ENCODE results near the gene ECE2. TPM values are rescaled to one million over a fixed set of nuclear protein-coding genes. Genes with fewer than 3 reads are reported as not detected.

ECE2 gene
- total and polyA plus RNA-seq, 4 donors: not detected

DNA sequence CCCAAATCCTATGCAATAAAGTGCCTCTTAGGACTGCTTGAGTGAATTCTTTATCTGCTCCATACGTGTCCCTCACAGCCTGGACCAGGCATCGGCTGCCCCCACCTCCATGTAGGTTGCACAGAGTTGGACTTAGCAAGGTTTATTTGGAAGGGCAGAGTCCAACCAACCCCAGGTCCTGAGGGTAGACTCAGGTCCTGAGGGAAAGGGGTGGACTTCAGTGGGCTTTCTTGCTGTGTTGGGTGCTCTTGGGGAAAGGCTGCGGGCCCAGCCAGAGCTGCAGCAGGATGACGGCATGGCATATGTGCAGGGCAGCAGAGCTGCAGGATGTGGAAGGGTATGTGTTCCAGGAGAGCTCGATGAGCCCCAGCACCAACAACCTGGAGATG, 33.5 kb upstream of the ECE2 start:
- Histone ChIP-seq H3K4me1 (ENCODE audit: control insufficient read depth in 4 of 4, insufficient read depth in 4 of 4, low read length in 3 of 4) (peaks cover 9 to 19% (median 15%) of the 10 kb centered on the region in 4 donors), H3K9ac (ENCODE audit: low read depth in 1 of 2, low read length in 2 of 2) (no peak overlapping the region), H3K27me3 (ENCODE audit: control insufficient read depth in 4 of 4, insufficient read depth in 4 of 4, low read length in 3 of 4) (no peaks in the 10 kb centered on the region), H3K4me3 (ENCODE audit: low read depth in 1 of 3, low read length in 3 of 3) (no peak overlapping the region), H3K27ac (ENCODE audit: low read depth in 1 of 2, low read length in 2 of 2) (no peak overlapping the region), H3K9me3 (ENCODE audit: control insufficient read depth in 4 of 4, low read length in 3 of 4) (no peaks in the 10 kb centered on the region), H3K36me3 (ENCODE audit: control insufficient read depth in 4 of 4, insufficient read depth in 3 of 4, low read depth in 1 of 4, low read length in 3 of 4) (peaks cover 5 to 32% (median 20%) of the 10 kb centered on the region in 4 donors)
- 68% methylated on average over 5 of the region's 5 CpGs for WGBS
- DNase-seq (ENCODE audit: low spot score): no peak
- peak; percentile 71 to 81 for TF ChIP-seq HNF4A (conservative IDR thresholded peaks at IDR 0.05)
- TF ChIP-seq, protein P1, sequence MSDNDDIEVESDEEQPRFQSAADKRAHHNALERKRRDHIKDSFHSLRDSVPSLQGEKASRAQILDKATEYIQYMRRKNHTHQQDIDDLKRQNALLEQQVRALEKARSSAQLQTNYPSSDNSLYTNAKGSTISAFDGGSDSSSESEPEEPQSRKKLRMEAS (IDR thresholded peaks at IDR 0.05): no peak

DNA sequence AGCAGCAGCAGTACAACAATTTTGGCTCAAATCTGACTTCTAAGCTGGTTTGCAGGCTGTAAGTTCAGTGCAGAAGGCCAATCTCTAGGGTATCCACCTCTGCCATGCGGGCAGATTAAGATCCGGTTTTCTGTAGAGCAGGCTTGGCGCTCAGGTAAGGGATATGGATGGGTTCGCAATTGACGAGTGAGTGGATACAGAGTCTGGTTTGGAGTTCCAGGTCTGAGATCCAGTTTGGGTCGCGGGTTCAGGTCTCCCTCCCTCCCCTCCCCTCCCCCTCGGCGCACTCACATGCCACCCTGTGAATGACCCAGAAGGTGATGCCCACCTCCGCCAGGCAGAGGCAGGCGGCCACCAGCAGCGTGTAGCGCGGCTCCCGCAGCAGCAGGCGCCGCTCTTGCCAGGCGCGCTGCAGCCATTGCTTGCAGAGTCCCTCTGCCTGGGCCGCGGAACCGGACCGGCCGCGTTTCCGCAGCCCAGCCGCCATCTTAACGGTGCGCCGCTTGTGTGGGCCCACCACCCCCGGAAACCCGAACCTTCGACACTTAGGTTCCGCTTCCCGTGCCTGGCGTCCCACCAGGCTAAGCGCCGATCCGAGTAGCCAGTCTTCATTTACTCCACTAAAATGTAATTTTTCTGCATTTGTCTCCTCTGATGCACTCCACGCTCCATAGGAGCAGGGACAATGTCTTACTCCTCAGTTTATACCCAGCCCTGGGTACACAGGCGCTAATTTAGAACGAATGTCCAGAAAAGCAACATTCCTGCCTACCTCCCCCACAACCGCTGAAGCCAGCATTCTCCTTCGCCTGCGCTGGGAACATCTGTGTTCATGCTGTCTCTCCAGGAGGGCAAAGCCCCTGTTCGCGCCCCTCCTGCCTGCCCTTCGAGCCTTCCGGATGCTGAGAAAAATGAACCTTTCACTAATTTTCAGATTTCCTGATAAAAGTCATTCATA, 27.1 kb upstream of the ECE2 start, which contains the start of gene ALG3:
Gene ALG3 (minus strand): TSS at position 509 of the 958 bp plus-strand sequence. CDS start 22 bp downstream, at position 487.
- peaks cover 0 to 22% (median 16%) of the 10 kb centered on the region in 4 donors for H3K4me1 ChIP-seq (ENCODE audit: control insufficient read depth in 4 of 4, insufficient read depth in 4 of 4, low read length in 3 of 4)
- peak within 1 kb of the TSS; percentile 82 to 100 (median 100) for H3K4me3 ChIP-seq (ENCODE audit: low read depth in 1 of 3, low read length in 3 of 3)
- H3K36me3 ChIP-seq (ENCODE audit: control insufficient read depth in 4 of 4, insufficient read depth in 3 of 4, low read depth in 1 of 4, low read length in 3 of 4): peaks cover 4 to 20% (median 11%) of the 10 kb centered on the region in 4 donors
- DNase-seq (ENCODE audit: low spot score): peak; percentile 93
- H3K9ac ChIP-seq (ENCODE audit: low read depth in 1 of 2, low read length in 2 of 2): peak within 1 kb of the TSS; percentile 89 to 96
- no peaks in the 10 kb centered on the region for H3K9me3 ChIP-seq (ENCODE audit: control insufficient read depth in 4 of 4, low read length in 3 of 4)
- no peaks in the 10 kb centered on the region for H3K27me3 ChIP-seq (ENCODE audit: control insufficient read depth in 4 of 4, insufficient read depth in 4 of 4, low read length in 3 of 4)
- TF ChIP-seq YY1 (IDR thresholded peaks at IDR 0.05): peak; percentile 98
- TF ChIP-seq, protein P2, sequence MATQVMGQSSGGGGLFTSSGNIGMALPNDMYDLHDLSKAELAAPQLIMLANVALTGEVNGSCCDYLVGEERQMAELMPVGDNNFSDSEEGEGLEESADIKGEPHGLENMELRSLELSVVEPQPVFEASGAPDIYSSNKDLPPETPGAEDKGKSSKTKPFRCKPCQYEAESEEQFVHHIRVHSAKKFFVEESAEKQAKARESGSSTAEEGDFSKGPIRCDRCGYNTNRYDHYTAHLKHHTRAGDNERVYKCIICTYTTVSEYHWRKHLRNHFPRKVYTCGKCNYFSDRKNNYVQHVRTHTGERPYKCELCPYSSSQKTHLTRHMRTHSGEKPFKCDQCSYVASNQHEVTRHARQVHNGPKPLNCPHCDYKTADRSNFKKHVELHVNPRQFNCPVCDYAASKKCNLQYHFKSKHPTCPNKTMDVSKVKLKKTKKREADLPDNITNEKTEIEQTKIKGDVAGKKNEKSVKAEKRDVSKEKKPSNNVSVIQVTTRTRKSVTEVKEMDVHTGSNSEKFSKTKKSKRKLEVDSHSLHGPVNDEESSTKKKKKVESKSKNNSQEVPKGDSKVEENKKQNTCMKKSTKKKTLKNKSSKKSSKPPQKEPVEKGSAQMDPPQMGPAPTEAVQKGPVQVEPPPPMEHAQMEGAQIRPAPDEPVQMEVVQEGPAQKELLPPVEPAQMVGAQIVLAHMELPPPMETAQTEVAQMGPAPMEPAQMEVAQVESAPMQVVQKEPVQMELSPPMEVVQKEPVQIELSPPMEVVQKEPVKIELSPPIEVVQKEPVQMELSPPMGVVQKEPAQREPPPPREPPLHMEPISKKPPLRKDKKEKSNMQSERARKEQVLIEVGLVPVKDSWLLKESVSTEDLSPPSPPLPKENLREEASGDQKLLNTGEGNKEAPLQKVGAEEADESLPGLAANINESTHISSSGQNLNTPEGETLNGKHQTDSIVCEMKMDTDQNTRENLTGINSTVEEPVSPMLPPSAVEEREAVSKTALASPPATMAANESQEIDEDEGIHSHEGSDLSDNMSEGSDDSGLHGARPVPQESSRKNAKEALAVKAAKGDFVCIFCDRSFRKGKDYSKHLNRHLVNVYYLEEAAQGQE (IDR thresholded peaks at IDR 0.05): peak; percentile 41
- TF ChIP-seq GABPA (IDR thresholded peaks at IDR 0.05 in 1 of 2, conservative IDR thresholded peaks at IDR 0.05 in 1 of 2): peak in 1 of 2 donors; percentile 86
- peak in 1 of 2 donors; percentile 23 for TF ChIP-seq RAD21 (IDR thresholded peaks at IDR 0.05)
- TF ChIP-seq TAF1 (conservative IDR thresholded peaks at IDR 0.05): peak; percentile 53
- TF ChIP-seq, protein P1 (IDR thresholded peaks at IDR 0.05): no peak
- no peak for TF ChIP-seq SP1 (IDR thresholded peaks at IDR 0.05)
- under 1% methylated on average over 49 of the region's 49 CpGs for WGBS
- H3K27ac ChIP-seq (ENCODE audit: low read depth in 1 of 2, low read length in 2 of 2): peak within 1 kb of the TSS; percentile 96

DNA sequence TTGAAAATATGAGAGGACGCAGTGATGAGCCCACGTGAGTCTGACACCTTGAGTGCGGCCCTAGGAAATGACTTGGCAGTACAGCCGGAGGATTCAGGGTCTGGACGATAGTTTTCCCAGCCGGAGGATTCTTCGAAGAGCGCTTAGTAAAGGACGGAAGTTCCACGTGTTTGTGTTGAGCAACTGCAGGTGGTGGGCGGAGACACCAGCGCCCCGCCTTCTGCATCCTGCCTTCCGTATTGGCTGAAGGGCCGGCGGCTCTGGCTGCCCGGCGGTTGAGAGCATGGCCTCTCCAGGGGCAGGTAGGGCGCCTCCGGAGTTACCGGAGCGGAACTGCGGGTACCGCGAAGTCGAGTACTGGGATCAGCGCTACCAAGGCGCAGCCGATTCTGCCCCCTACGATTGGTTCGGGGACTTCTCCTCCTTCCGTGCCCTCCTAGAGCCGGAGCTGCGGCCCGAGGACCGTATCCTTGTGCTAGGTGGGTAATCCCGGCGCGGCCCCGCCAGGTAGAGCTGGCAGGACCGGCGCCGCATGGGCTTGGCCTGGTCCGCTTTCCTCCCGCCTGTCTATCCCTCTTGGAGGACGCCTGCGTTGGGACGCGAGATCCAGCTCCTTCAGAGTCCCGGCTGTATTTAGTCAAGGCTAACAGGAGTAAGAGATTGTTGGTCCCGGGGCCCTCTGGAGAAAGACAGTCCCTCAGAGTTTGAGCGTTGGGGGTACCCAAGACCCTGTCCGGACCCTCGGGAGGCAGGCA, 26.2 kb upstream of the ECE2 start, which contains the start of gene EEF1AKMT4:
Gene EEF1AKMT4 (plus strand): TSS at position 261 of the 755 bp plus-strand sequence. CDS start 23 bp downstream, at position 284.
- H3K9me3 ChIP-seq (ENCODE audit: control insufficient read depth in 4 of 4, low read length in 3 of 4): no peaks in the 10 kb centered on the region
- peak; percentile 96 for DNase-seq (ENCODE audit: low spot score)
- under 1% methylated on average over 54 of the region's 54 CpGs for WGBS
- H3K27ac ChIP-seq (ENCODE audit: low read depth in 1 of 2, low read length in 2 of 2): peak within 1 kb of the TSS; percentile 96
- H3K36me3 ChIP-seq (ENCODE audit: control insufficient read depth in 4 of 4, insufficient read depth in 3 of 4, low read depth in 1 of 4, low read length in 3 of 4): peaks cover 3 to 12% (median 7%) of the 10 kb centered on the region in 4 donors
- peak within 1 kb of the TSS; percentile 82 to 100 (median 100) for H3K4me3 ChIP-seq (ENCODE audit: low read depth in 1 of 3, low read length in 3 of 3)
- peaks cover 0 to 22% (median 16%) of the 10 kb centered on the region in 4 donors for H3K4me1 ChIP-seq (ENCODE audit: control insufficient read depth in 4 of 4, insufficient read depth in 4 of 4, low read length in 3 of 4)
- no peaks in the 10 kb centered on the region for H3K27me3 ChIP-seq (ENCODE audit: control insufficient read depth in 4 of 4, insufficient read depth in 4 of 4, low read length in 3 of 4)
- H3K9ac ChIP-seq (ENCODE audit: low read depth in 1 of 2, low read length in 2 of 2): peak within 1 kb of the TSS; percentile 89 to 96
- TF ChIP-seq FOXA1 (IDR thresholded peaks at IDR 0.05) (no peak), SP1 (IDR thresholded peaks at IDR 0.05) (peak; percentile 62), FOXA2 (IDR thresholded peaks at IDR 0.05) (no peak), GABPA (IDR thresholded peaks at IDR 0.05 in 1 of 2, conservative IDR thresholded peaks at IDR 0.05 in 1 of 2) (peak; percentile 80 to 89), EGR1 (IDR thresholded peaks at IDR 0.05; ENCODE audit: low read depth in 2 of 2) (no peak), RAD21 (IDR thresholded peaks at IDR 0.05) (peak; percentile 28 to 53)
- TF ChIP-seq, protein P3, sequence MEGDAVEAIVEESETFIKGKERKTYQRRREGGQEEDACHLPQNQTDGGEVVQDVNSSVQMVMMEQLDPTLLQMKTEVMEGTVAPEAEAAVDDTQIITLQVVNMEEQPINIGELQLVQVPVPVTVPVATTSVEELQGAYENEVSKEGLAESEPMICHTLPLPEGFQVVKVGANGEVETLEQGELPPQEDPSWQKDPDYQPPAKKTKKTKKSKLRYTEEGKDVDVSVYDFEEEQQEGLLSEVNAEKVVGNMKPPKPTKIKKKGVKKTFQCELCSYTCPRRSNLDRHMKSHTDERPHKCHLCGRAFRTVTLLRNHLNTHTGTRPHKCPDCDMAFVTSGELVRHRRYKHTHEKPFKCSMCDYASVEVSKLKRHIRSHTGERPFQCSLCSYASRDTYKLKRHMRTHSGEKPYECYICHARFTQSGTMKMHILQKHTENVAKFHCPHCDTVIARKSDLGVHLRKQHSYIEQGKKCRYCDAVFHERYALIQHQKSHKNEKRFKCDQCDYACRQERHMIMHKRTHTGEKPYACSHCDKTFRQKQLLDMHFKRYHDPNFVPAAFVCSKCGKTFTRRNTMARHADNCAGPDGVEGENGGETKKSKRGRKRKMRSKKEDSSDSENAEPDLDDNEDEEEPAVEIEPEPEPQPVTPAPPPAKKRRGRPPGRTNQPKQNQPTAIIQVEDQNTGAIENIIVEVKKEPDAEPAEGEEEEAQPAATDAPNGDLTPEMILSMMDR (IDR thresholded peaks at IDR 0.05; ENCODE audit: low read depth, low read length, missing input control): peak; percentile 51
- TF ChIP-seq, protein P4, sequence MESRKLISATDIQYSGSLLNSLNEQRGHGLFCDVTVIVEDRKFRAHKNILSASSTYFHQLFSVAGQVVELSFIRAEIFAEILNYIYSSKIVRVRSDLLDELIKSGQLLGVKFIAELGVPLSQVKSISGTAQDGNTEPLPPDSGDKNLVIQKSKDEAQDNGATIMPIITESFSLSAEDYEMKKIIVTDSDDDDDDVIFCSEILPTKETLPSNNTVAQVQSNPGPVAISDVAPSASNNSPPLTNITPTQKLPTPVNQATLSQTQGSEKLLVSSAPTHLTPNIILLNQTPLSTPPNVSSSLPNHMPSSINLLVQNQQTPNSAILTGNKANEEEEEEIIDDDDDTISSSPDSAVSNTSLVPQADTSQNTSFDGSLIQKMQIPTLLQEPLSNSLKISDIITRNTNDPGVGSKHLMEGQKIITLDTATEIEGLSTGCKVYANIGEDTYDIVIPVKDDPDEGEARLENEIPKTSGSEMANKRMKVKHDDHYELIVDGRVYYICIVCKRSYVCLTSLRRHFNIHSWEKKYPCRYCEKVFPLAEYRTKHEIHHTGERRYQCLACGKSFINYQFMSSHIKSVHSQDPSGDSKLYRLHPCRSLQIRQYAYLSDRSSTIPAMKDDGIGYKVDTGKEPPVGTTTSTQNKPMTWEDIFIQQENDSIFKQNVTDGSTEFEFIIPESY (IDR thresholded peaks at IDR 0.05): peak; percentile 8
- TF ChIP-seq, protein P1 (IDR thresholded peaks at IDR 0.05): peak; percentile 99
- TF ChIP-seq, protein P5, sequence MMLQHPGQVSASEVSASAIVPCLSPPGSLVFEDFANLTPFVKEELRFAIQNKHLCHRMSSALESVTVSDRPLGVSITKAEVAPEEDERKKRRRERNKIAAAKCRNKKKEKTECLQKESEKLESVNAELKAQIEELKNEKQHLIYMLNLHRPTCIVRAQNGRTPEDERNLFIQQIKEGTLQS (IDR thresholded peaks at IDR 0.05): no peak
